ENCODE results near the gene PATZ1. TPM values are rescaled to one million over a fixed set of nuclear protein-coding genes. Genes with fewer than 3 reads are reported as not detected.

The PATZ1 gene
- total and polyA plus RNA-seq, 9 donors, result 26.3 to 44.5 (median 37.0) TPM

DNA sequence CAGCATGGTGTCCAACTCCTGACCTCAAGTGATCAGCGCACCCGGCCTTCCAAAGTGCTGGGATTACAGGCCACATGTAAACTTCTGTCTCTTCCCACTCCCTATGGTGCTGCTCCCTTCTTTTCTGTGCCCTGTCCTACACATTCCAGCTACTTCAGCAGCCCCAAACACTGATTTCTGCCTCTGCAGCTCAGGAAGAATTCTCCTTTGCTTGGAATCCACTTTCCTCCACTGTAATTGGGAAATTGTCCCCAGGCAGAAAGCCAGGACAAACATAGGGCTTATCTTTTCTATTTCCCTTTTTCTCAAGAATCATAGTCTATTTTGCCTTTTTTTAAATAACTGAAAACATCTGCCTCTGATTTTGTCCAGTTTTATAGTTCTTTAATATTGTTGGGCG, 32.0 kb upstream of the PATZ1 start:
- no peaks in the 10 kb centered on the region for H3K9me3 ChIP-seq
- WGBS, 3 donors, result 16 to 40% (median 28%) methylated on average over 3 of the region's 3 CpGs
- TF ChIP-seq EP300 (IDR thresholded peaks at IDR 0.05) (no peak), POLR2A (IDR thresholded peaks at IDR 0.05) (no peak)
- TF ChIP-seq, protein P1, sequence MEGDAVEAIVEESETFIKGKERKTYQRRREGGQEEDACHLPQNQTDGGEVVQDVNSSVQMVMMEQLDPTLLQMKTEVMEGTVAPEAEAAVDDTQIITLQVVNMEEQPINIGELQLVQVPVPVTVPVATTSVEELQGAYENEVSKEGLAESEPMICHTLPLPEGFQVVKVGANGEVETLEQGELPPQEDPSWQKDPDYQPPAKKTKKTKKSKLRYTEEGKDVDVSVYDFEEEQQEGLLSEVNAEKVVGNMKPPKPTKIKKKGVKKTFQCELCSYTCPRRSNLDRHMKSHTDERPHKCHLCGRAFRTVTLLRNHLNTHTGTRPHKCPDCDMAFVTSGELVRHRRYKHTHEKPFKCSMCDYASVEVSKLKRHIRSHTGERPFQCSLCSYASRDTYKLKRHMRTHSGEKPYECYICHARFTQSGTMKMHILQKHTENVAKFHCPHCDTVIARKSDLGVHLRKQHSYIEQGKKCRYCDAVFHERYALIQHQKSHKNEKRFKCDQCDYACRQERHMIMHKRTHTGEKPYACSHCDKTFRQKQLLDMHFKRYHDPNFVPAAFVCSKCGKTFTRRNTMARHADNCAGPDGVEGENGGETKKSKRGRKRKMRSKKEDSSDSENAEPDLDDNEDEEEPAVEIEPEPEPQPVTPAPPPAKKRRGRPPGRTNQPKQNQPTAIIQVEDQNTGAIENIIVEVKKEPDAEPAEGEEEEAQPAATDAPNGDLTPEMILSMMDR (IDR thresholded peaks at IDR 0.05), result no peak
- intact Hi-C loops (cut with DNase I), result no loop called here
- no peaks in the 10 kb centered on the region for H3K27me3 ChIP-seq
- no peak overlapping the region for H3K27ac ChIP-seq
- H3K4me3 ChIP-seq, result no peak overlapping the region
- H3K36me3 ChIP-seq, result no peaks in the 10 kb centered on the region
- DNase-seq, result peak in 3 of 5 donors; percentile 22 to 57 (median 24)
- H3K4me1 ChIP-seq (ENCODE audit: insufficient read depth), result peaks cover 5% of the 10 kb centered on the region

DNA sequence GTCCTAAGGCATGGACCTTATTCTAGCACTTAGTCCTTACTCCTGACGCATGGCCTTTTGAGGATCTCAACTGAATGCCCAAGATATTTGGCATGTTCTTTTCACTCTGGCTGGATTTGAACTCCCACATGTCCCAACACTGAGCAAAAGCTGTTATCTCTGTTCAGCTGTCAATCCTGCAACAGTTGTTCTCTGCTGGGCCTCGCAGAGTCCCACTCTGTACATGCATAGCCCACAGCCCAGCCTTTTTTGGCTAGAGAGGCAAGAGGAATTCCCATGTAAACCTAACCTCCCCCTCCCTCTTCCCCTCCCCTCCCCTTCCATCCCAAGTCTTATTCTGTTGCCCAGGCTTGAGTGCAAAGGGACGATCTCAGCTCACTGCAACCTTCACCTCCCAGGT, 31.5 kb upstream of the PATZ1 start:
- DNase-seq, result no peak
- intact Hi-C loops (cut with DNase I), result no loop called here
- Histone ChIP-seq H3K9me3 (no peaks in the 10 kb centered on the region), H3K4me3 (no peak overlapping the region), H3K36me3 (no peaks in the 10 kb centered on the region), H3K4me1 (ENCODE audit: insufficient read depth) (peaks cover 5% of the 10 kb centered on the region), H3K27ac (no peak overlapping the region), H3K27me3 (no peaks in the 10 kb centered on the region)
- TF ChIP-seq, protein P1 (IDR thresholded peaks at IDR 0.05), result no peak
- TF ChIP-seq POLR2A (IDR thresholded peaks at IDR 0.05), result no peak
- 24 to 40% (median 32%) methylated on average over 3 of the region's 3 CpGs for WGBS, 3 donors

DNA sequence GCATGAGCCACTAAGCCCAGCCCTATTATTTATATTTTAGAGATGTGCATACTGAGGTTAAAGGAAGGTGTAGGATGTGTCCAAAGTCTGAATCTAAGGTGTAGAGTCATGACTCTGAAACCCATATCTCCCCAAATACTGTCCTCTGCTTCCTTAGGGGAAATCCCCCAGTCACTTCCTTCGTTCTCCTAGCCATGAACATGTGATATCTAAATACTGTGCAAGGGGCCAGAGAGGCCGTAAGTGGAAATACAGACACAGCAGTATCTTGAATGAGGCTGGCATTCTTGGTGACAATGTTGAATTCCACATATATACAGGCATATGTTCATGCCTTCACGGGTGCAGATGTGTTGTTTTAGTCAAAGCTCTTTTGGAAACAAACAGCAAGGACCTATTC, 21.3 kb upstream of the PATZ1 start:
- H3K4me1 ChIP-seq (ENCODE audit: insufficient read depth), result no peaks in the 10 kb centered on the region
- no peak overlapping the region for H3K27ac ChIP-seq
- no peak overlapping the region for H3K4me3 ChIP-seq
- no peak for DNase-seq
- no peaks in the 10 kb centered on the region for H3K27me3 ChIP-seq
- H3K9me3 ChIP-seq, result no peaks in the 10 kb centered on the region
- TF ChIP-seq EP300 (IDR thresholded peaks at IDR 0.05), result no peak
- no peak for TF ChIP-seq POLR2A (IDR thresholded peaks at IDR 0.05)
- TF ChIP-seq, protein P1 (IDR thresholded peaks at IDR 0.05), result no peak
- intact Hi-C loops (cut with DNase I), result loop anchor here in 1 of 4 donors (10.0 kb wide), 1 partner anchor 913 kb away; no protein-coding TSS in a partner anchor
- 79 to 88% (median 83%) methylated on average over 3 of the region's 3 CpGs for WGBS, 3 donors
- H3K36me3 ChIP-seq, result no peaks in the 10 kb centered on the region

DNA sequence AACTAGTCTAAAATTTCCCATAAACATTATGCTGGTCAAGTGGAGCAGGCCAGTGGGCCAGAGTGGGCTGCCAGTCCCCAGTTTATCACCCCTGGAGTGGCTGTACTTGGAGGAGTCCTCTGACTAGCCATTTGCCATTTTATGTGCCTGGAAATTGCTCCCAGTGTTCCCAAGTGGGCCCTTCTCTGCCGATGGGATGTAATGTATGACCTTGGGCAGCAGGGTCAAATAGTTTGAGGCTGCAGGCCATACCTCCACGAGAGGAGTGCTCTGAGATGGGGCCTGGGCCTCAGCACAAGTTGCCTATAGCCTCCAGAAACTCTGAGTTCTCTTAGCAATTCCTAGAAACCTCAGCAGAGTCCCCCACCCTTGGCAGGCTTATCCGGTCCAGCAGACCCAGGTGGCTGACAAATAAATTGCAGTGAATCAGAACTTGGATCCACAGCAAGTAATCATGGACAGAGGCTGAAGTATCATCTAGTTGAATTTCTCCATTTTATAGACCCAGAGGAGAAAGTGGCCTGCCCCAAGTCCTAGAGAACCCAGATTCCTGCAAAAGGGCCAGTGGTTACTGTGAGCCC, 17.8 kb upstream of the PATZ1 start:
- H3K36me3 ChIP-seq, result no peaks in the 10 kb centered on the region
- no peak overlapping the region for H3K4me3 ChIP-seq
- no peaks in the 10 kb centered on the region for H3K4me1 ChIP-seq (ENCODE audit: insufficient read depth)
- DNase-seq, result no peak
- TF ChIP-seq, protein P1 (IDR thresholded peaks at IDR 0.05), result no peak
- TF ChIP-seq POLR2A (IDR thresholded peaks at IDR 0.05) (no peak), EP300 (IDR thresholded peaks at IDR 0.05) (no peak)
- 45 to 51% (median 50%) methylated on average over 3 of the region's 3 CpGs for whole genome bisulfite sequencing, 3 donors
- H3K27ac ChIP-seq, result no peak overlapping the region
- no peaks in the 10 kb centered on the region for H3K9me3 ChIP-seq
- intact Hi-C loops (cut with DNase I), result loop anchor here in 1 of 4 donors (10.0 kb wide), 1 partner anchor 909 kb away; no protein-coding TSS in a partner anchor
- no peaks in the 10 kb centered on the region for H3K27me3 ChIP-seq

Measured in ovary (tissue), 9 donors.